ENCODE results near the gene MAP2K3. TPM values are rescaled to one million over a fixed set of nuclear protein-coding genes. Genes with fewer than 3 reads are reported as not detected.

MAP2K3 gene
- total RNA-seq, 6 experiments from 2014 or later = 22.6 to 80.7 (median 60.7) TPM

- Histone ChIP-seq H3K27ac (peak overlapping the region in 2 of 3 donors; percentile 6 to 30), H3K9me3 (no peaks in the 10 kb centered on the region), H3K36me3 (no peaks in the 10 kb centered on the region), H3K4me3 (peak overlapping the region; percentile 61 to 68 (median 65)), H3K4me1 (peaks cover 0 to 6% (median 2%) of the 10 kb centered on the region in 4 donors), H3K27me3 (no peaks in the 10 kb centered on the region)
- no peak for DNase-seq
- intact Hi-C loops (cut with DNase I) = loop anchor here (10.0 kb wide), 2 partner anchors 160 to 170 kb away; no protein-coding TSS in a partner anchor
- no peak for ATAC-seq
- TF ChIP-seq POLR2A (IDR thresholded peaks at IDR 0.05) (no peak), CTCF (IDR thresholded peaks at IDR 0.05) (no peak)
- WGBS (ENCODE audit: insufficient coverage, low coverage, low lambda C conversion rate, missing lambda C conversion rate) = 10% methylated on average over 10 of the region's 20 CpGs
Observed at GRCh38 chr17:21275047-21275578, 9.4 kb upstream of the MAP2K3 start.

GRCh38 chr17:21275579-21276263 lies 8.8 kb upstream of the MAP2K3 start:
- no peaks in the 10 kb centered on the region for H3K27me3 ChIP-seq
- H3K36me3 ChIP-seq = no peaks in the 10 kb centered on the region
- 1% methylated on average over 9 of the region's 52 CpGs for WGBS (ENCODE audit: insufficient coverage, low coverage, low lambda C conversion rate, missing lambda C conversion rate)
- DNase-seq (peak; percentile 96 to 97 (median 96)), ATAC-seq (peak; percentile 93 to 96 (median 95))
- H3K27ac ChIP-seq = peak overlapping the region in 2 of 3 donors; percentile 6 to 30
- H3K4me3 ChIP-seq = peak overlapping the region; percentile 61 to 68 (median 65)
- peak in 1 of 4 donors; percentile 5 for TF ChIP-seq CTCF (IDR thresholded peaks at IDR 0.05)
- peak; percentile 33 for TF ChIP-seq POLR2A (IDR thresholded peaks at IDR 0.05)
- intact Hi-C loops (cut with DNase I) = loop anchor here (10.0 kb wide), 2 partner anchors 161 to 169 kb away; no protein-coding TSS in a partner anchor
- peaks cover 0 to 6% (median 2%) of the 10 kb centered on the region in 4 donors for H3K4me1 ChIP-seq
- no peaks in the 10 kb centered on the region for H3K9me3 ChIP-seq

- no peaks in the 10 kb centered on the region for H3K9me3 ChIP-seq
- TF ChIP-seq POLR2A (IDR thresholded peaks at IDR 0.05) = no peak
- TF ChIP-seq CTCF (IDR thresholded peaks at IDR 0.05) = no peak
- WGBS (ENCODE audit: insufficient coverage, low coverage, low lambda C conversion rate, missing lambda C conversion rate) = 5% methylated on average over 15 of the region's 17 CpGs
- peaks cover 0 to 6% (median 2%) of the 10 kb centered on the region in 4 donors for H3K4me1 ChIP-seq
- ATAC-seq (no peak), DNase-seq (no peak)
- no peaks in the 10 kb centered on the region for H3K36me3 ChIP-seq
- H3K4me3 ChIP-seq = peak overlapping the region; percentile 61 to 68 (median 65)
- no peaks in the 10 kb centered on the region for H3K27me3 ChIP-seq
- no peak overlapping the region for H3K27ac ChIP-seq
- intact Hi-C loops (cut with DNase I) = loop anchor here (10.0 kb wide), 2 partner anchors 161 to 169 kb away; no protein-coding TSS in a partner anchor
Observed at GRCh38 chr17:21276264-21276588, 8.3 kb upstream of the MAP2K3 start.

GRCh38 chr17:21277332-21277731 lies 7.2 kb upstream of the MAP2K3 start:
- intact Hi-C loops (cut with DNase I) = loop anchor here (10.0 kb wide), 2 partner anchors 163 to 167 kb away; no protein-coding TSS in a partner anchor
- no peak overlapping the region for H3K27ac ChIP-seq

More at GRCh38 chr17:21277332-21277731, 7.2 kb upstream of the MAP2K3 start:
- Histone ChIP-seq H3K36me3 (no peaks in the 10 kb centered on the region), H3K27me3 (no peaks in the 10 kb centered on the region), H3K9me3 (no peaks in the 10 kb centered on the region), H3K4me3 (no peak overlapping the region), H3K4me1 (peaks cover 0 to 6% (median 2%) of the 10 kb centered on the region in 4 donors)
- ATAC-seq = no peak
- DNase-seq = no peak
- TF ChIP-seq POLR2A (IDR thresholded peaks at IDR 0.05) = no peak
- no peak for TF ChIP-seq CTCF (IDR thresholded peaks at IDR 0.05)
- WGBS (ENCODE audit: insufficient coverage, low coverage, low lambda C conversion rate, missing lambda C conversion rate) = 87% methylated on average over 3 of the region's 3 CpGs

Measured in right lobe of liver (tissue), 6 donors.